IMR-90 (cell line): ENCODE results near the gene PIP4P1. TPM values are rescaled to one million over a fixed set of nuclear protein-coding genes. Genes with fewer than 3 reads are reported as not detected.
"Not testable (repeated sequence)": the region's sequence is repeated elsewhere in the genome, so short reads cannot be mapped to it uniquely, and the experiment has no call there.

Source experiments
- ATAC-seq: fragments of 200-7000 bp; cut with Tn5 transposase; 2 replicates; pipeline ENCODE4 v1.9.1; 2020; ENCODE audit warnings: low read depth, mild to moderate bottlenecking, moderate library complexity
- BruUV-seq: library from RNA; stranded (reverse); fragments of 400-500 nt; replicated peaks from 2 replicates; lab custom pipeline; 2021; lab: Mats Ljungman, UMichigan
- CTCF ChIA-PET: fragments of 300-600 bp; formaldehyde crosslinking; extraction: SDS; loops from one replicate; lab custom pipeline; 2021; ENCODE audit warnings: antibody characterized with exemption; lab: Yijun Ruan, JAX
- POLR2A ChIA-PET: fragments of 300-600 bp; sonication (Branson Sonifier 250); formaldehyde crosslinking; loops from one replicate; lab custom pipeline; 2022; ENCODE audit warnings: antibody characterized with exemption; ENCODE audit not compliant: unreplicated experiment; lab: Charles Lee
- DNase-seq: peaks from one replicate; pipeline ENCODE4 v3.0.0; 2013
- H2AFZ ChIP-seq: replicated peaks from 2 replicates; pipeline ENCODE3; 2013; ENCODE audit warnings: low read length, mild to moderate bottlenecking; ENCODE audit not compliant: poor library complexity
- H2AK5ac ChIP-seq: 2 replicates; pipeline ENCODE4 v1.6.1; 2013; ENCODE audit warnings: low read depth, low read length, inconsistent platforms
- H2AK9ac ChIP-seq: replicated peaks from 2 replicates; pipeline ENCODE3; 2013; ENCODE audit warnings: mild to moderate bottlenecking, low read depth, low read length, moderate library complexity; ENCODE audit not compliant: poor library complexity
- H2BK120ac ChIP-seq: 2 replicates; pipeline ENCODE4 v1.6.1; 2013; ENCODE audit warnings: low read depth, low read length, inconsistent platforms
- H2BK15ac ChIP-seq: 3 replicates; pipeline ENCODE4 v1.6.1; 2013; ENCODE audit warnings: low read depth, low read length, inconsistent platforms
- H2BK20ac ChIP-seq: 2 replicates; pipeline ENCODE4 v1.6.1; 2013; ENCODE audit warnings: low read depth, mild to moderate bottlenecking, inconsistent platforms, low read length, moderate library complexity
- H2BK5ac ChIP-seq: 2 replicates; pipeline ENCODE4 v1.6.1; 2013; ENCODE audit warnings: mild to moderate bottlenecking, low read depth, low read length, inconsistent platforms; ENCODE audit not compliant: poor library complexity, severe bottlenecking
- H3K14ac ChIP-seq: replicated peaks from 2 replicates; pipeline ENCODE4 v1.6.1; 2013; ENCODE audit warnings: low read depth, low read length, inconsistent platforms
- H3K18ac ChIP-seq: 2 replicates; pipeline ENCODE4 v1.6.1; 2013; ENCODE audit warnings: low read depth, low read length, control low read depth
- H3K23ac ChIP-seq: 2 replicates; pipeline ENCODE4 v1.6.1; 2013; ENCODE audit warnings: low read depth, low read length, inconsistent platforms
- H3K27ac ChIP-seq: 2 replicates; pipeline ENCODE4 v1.5.1; 2013; ENCODE audit warnings: mild to moderate bottlenecking, control low read depth, low read length; ENCODE audit not compliant: insufficient read depth
- H3K27me3 ChIP-seq: 2 replicates; pipeline ENCODE4 v1.6.1; 2013; ENCODE audit warnings: low read length; ENCODE audit not compliant: control insufficient read depth, insufficient read depth
- H3K36me3 ChIP-seq: 2 replicates; pipeline ENCODE4 v1.6.1; 2013; ENCODE audit warnings: low read length, mixed read lengths; ENCODE audit not compliant: control insufficient read depth, insufficient read depth
- H3K4ac ChIP-seq: 2 replicates; pipeline ENCODE4 v1.6.1; 2013; ENCODE audit warnings: low read depth, low read length, inconsistent platforms
- H3K4me1 ChIP-seq: 2 replicates; pipeline ENCODE4 v1.6.1; 2013; ENCODE audit warnings: low read length, mixed read lengths; ENCODE audit not compliant: control insufficient read depth, insufficient read depth
- H3K4me2 ChIP-seq: 2 replicates; pipeline ENCODE4 v1.6.1; 2013; ENCODE audit warnings: low read depth, mild to moderate bottlenecking, control low read depth, low read length, moderate library complexity
- H3K4me3 ChIP-seq: 2 replicates; pipeline ENCODE4 v1.5.1; 2013; ENCODE audit warnings: low read depth, mild to moderate bottlenecking, control low read depth, low read length, moderate library complexity; ENCODE audit not compliant: insufficient read depth
- H3K56ac ChIP-seq: 2 replicates; pipeline ENCODE4 v1.6.1; 2013; ENCODE audit warnings: low read length, inconsistent platforms; ENCODE audit not compliant: insufficient read depth; ENCODE audit errors: extremely low read depth
- H3K79me1 ChIP-seq, 2 experiments: 2 replicates each; pipeline ENCODE4 v1.6.1; 2013; ENCODE audit warnings: low read length in 2 of 2, inconsistent platforms in 1 of 2, low read depth in 1 of 2
- H3K9ac ChIP-seq: 2 replicates; pipeline ENCODE4 v1.6.1; 2013; ENCODE audit warnings: low read depth, low read length, control low read depth
- H3K9me1 ChIP-seq: 2 replicates; pipeline ENCODE4 v1.6.1; 2013; ENCODE audit warnings: low read length, inconsistent platforms; ENCODE audit not compliant: insufficient read depth
- H3K9me3 ChIP-seq: 2 replicates; pipeline ENCODE4 v1.6.1; 2013; ENCODE audit warnings: low read length; ENCODE audit not compliant: control insufficient read depth, insufficient read depth
- H4K20me1 ChIP-seq: 2 replicates; pipeline ENCODE4 v1.6.1; 2013; ENCODE audit warnings: low read length, inconsistent platforms; ENCODE audit not compliant: insufficient read depth
- H4K5ac ChIP-seq: 2 replicates; pipeline ENCODE4 v1.6.1; 2013; ENCODE audit warnings: mild to moderate bottlenecking, low read depth, low read length, control low read depth
- H4K8ac ChIP-seq, 2 experiments: 2 replicates each; pipeline ENCODE4 v1.6.1; 2013; ENCODE audit warnings: low read depth in 2 of 2, low read length in 2 of 2, control low read depth in 1 of 2, inconsistent platforms in 1 of 2
- H4K91ac ChIP-seq: 2 replicates; pipeline ENCODE4 v1.6.1; 2013; ENCODE audit warnings: low read depth, low read length, inconsistent platforms; ENCODE audit not compliant: insufficient read depth
- WGBS, 2 experiments: methylation state at CpG; one replicate each; pipeline versions ENCODE4 v1.1.5 to v1.1.7; 2013; ENCODE audit warnings: missing lambda C conversion rate in 2 of 2; ENCODE audit not compliant: insufficient read length in 1 of 2; ENCODE audit errors: extremely low coverage in 2 of 2; 5-methylcytosine and 5-hydroxymethylcytosine counted together
- dilution Hi-C: fragments of 300-500 bp; cut with HindIII; formaldehyde crosslinking; loops from one replicate; pipeline ENCODE4 v1.14.3; 2018; ENCODE audit warnings: low sequenced_read_pairs; ENCODE audit not compliant: unreplicated experiment
- in situ Hi-C: fragments of 300-500 bp; cut with MboI; formaldehyde crosslinking; loops from 3 replicates; pipeline ENCODE4 v1.14.3; 2019; ENCODE audit warnings: low sequenced_read_pairs, inconsistent platforms, mixed read lengths
- intact Hi-C: fragments of 100-400 bp; cut with micrococcal nuclease; formaldehyde crosslinking; loops from 2 replicates; pipeline ENCODE4 v1.10.0; 2022
- polyA plus RNA-seq, 3 experiments: library from polyadenylated mRNA; depleted of rRNA; stranded (reverse); fragments of >200 nt; gene quantifications; 2 replicates each; pipeline ENCODE4 v1.2.3, GENCODE V29; 2012; ENCODE audit warnings: low replicate concordance in 1 of 3
- total RNA-seq: library from RNA; depleted of rRNA; stranded (reverse); fragments of >200 nt; gene quantifications from 2 replicates; pipeline ENCODE4 v1.2.3, GENCODE V29; 2012

Gene PIP4P1
- total and polyA plus RNA-seq, 2 of the 4 experiments (the other 2 are of a cell fraction): 15.2 to 27.8 TPM

- H2BK15ac ChIP-seq, H3K14ac ChIP-seq, H3K4me1 ChIP-seq, H3K27ac ChIP-seq, H2BK120ac ChIP-seq, in situ Hi-C loops, BruUV-seq, H3K79me1 ChIP-seq, H2AFZ ChIP-seq, H4K5ac ChIP-seq, H3K9ac ChIP-seq, H3K9me3 ChIP-seq, H3K23ac ChIP-seq, DNase-seq, H3K27me3 ChIP-seq, H2BK5ac ChIP-seq, H2BK20ac ChIP-seq, dilution Hi-C loops, CTCF ChIA-PET, H3K4me2 ChIP-seq, ATAC-seq, H3K4ac ChIP-seq, H4K20me1 ChIP-seq, H3K56ac ChIP-seq, H3K9me1 ChIP-seq, H2AK5ac ChIP-seq, H2AK9ac ChIP-seq, POLR2A ChIA-PET, H4K91ac ChIP-seq, H4K8ac ChIP-seq, H3K4me3 ChIP-seq, H3K18ac ChIP-seq: not testable (repeated sequence)
- H3K36me3 ChIP-seq: peaks cover 23% of the 10 kb centered on the region
- intact Hi-C loops: loop anchor here (10.0 kb wide), 1 partner anchor 79 kb away; no protein-coding TSS in a partner anchor
- WGBS, 2 experiments: 100% methylated on average over 1 of the region's 4 CpGs; no CpG with 5 or more reads in 1 of the 2 experiments
Observed at GRCh38 chr14:20443650-20444049, 17.6 kb downstream of the PIP4P1 start.
